ENCODE results near the gene C11orf86.

DNA sequence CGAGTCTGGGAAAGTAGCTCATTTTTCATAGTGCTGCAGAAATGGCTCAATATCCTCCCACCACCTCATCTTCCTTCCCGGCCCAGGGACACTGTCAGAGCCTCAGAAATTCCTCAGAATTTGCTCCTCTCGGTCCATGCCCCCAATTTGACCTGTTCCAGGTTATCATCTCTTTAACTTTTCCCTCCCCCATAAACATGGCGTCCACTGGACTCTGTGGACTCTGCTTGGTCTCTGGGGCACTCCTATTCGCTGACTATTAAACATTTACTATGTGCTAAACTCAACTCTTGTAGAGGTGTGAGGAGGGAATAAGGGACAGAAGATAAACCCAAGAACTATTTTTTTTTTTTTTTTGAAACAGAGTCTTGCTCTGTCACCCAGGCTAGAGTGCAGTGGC, 8.8 kb upstream of the C11orf86 start:
- TF ChIP-seq POLR2A (IDR thresholded peaks at IDR 0.05) = no peak
- TF ChIP-seq, protein P1, sequence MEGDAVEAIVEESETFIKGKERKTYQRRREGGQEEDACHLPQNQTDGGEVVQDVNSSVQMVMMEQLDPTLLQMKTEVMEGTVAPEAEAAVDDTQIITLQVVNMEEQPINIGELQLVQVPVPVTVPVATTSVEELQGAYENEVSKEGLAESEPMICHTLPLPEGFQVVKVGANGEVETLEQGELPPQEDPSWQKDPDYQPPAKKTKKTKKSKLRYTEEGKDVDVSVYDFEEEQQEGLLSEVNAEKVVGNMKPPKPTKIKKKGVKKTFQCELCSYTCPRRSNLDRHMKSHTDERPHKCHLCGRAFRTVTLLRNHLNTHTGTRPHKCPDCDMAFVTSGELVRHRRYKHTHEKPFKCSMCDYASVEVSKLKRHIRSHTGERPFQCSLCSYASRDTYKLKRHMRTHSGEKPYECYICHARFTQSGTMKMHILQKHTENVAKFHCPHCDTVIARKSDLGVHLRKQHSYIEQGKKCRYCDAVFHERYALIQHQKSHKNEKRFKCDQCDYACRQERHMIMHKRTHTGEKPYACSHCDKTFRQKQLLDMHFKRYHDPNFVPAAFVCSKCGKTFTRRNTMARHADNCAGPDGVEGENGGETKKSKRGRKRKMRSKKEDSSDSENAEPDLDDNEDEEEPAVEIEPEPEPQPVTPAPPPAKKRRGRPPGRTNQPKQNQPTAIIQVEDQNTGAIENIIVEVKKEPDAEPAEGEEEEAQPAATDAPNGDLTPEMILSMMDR (IDR thresholded peaks at IDR 0.05) = no peak

Data from testis (tissue), 2 donors.